H4 (cell line): ENCODE data around the gene LZTR1. TPM values are rescaled to one million over a fixed set of nuclear protein-coding genes. Genes with fewer than 3 reads are reported as not detected.

ENCODE experiments used
- DNase-seq: peaks from one replicate; pipeline ENCODE4 v3.0.0-alpha.2; 2015; ENCODE audit warnings: low spot score
- total RNA-seq: library from RNA; depleted of rRNA; stranded (reverse); fragments of >200 nt; shearing (Covaris generic); gene quantifications from 2 replicates; pipeline ENCODE4 v1.2.3, GENCODE V29; 2014

Gene LZTR1
- total RNA-seq, 1 experiment from 2014 or later, result 6.8 TPM

DNA sequence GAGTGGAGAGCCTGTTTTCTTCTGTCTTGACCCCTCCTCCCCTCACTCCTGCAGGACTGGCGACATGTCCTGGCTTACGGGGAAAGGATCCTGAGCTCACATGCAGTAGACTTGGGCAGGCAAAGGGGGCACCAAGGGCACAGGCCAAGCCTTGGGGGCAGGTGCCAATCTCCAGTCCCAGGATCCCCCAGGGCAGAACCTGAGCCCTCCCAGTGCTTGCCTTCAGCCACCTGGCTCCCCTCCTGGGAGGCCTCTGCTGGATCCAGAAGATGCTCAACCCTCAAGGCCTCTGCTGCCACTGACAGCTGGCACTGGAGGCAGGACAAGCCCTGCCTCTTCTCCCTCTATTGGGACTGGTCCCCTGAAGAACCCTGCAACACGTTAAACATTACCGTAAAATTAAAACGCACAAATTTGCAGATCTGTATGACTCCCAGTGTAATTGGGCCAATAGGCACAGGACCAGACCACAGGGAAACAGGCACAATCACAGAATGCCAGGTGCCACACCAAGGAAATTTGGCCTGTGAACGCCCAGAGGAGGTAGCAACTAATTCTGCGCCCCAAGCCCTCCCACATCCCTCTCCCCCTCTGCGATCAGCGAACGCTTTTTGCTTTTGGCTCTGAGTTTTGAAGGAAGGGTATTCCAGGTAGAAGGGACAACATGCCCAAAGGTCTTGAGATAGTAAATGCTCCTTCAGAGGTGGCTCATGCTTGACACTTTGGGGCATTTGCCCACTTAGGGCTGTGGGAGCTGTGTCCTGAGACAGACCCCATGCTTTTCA lies 967 bp upstream of the LZTR1 start:
- no peak for DNase-seq

DNA sequence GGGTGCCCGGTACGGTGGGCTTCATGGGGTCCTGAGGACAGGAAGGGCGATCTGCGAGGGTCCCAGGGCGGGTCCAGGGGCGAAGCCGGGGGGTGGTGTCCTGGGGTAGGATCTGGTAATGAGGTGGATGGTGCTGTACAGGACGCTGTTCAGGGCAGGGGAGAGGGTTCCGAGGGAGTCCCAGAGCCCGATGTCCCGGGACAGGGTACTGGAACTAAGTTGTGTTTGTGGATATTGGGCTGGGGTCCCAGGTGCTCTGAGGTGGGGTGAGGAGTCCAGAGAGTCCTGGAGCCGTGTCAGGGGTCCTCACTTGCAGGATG lies 426 bp downstream of the LZTR1 start:
- DNase-seq, result no peak

- no peak for DNase-seq
These were observed 1.1 kb downstream of the LZTR1 start for GRCh38 chr22:20983081-20983771.

GRCh38 chr22:20985720-20986119 lies 3.6 kb downstream of the LZTR1 start:
- DNase-seq, result no peak

GRCh38 chr22:20986365-20986764 lies 4.3 kb downstream of the LZTR1 start:
- DNase-seq, result no peak

DNA sequence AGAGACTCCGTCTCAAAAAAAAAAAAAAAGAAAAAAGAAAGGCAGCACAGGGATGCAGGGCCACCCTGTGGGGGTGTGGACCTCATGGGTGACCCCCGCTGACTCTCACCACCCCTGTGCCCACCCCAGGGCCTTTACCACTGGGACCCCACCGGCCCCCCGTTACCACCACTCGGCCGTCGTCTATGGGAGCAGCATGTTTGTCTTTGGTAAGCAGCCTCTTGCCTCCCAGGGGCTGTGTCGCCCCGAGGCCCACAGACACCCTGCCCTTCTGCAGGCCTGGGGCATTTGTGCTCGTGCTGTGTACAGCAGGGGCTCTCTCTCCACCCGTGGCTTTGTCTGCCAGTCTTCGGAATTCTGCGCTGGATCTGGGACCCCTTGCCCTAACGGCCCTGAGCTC lies 5.3 kb downstream of the LZTR1 start:
- DNase-seq, result no peak

- no peak for DNase-seq
These were observed 6.7 kb downstream of the LZTR1 start for GRCh38 chr22:20988573-20989322.

DNA sequence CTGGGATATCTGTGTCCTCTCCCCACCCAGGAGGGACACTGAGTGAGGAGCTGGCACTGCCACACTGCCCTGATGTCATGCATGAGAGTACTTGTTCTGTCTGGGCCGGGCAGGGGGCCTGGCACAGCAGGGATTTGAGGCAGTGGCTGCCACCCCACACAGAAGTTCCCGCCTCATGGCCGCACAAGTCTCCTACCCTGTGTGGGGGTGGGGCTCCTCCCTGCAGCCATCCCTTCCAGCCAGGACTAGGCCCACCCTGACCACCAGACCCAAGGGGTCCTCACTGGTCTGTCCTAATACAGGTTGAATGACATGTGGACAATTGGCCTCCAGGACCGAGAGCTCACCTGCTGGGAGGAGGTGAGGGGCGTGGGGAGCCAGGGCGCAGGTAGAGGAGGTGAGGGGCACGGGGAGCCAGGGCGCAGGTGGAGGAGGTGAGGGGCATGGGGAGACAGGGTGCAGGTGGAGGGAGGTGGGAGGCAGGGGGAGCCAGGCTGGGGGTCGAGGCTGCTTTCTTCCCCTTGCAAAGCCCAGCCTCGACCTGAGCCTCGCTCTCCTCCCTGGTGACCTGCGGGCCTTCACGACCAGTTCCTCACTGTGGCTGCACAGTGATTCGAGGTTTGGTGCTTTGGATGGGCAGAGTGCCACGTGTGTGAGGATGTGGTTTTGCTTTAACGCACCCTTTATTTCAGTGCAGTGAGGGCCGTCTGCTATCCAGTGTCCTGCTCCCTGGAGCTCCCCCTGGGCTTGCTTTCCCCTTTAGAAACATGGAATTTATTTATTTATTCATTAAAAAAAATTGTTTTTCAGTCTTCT lies 7.4 kb downstream of the LZTR1 start:
- DNase-seq, result no peak

- no peak for DNase-seq
These were observed 8.4 kb downstream of the LZTR1 start for GRCh38 chr22:20990184-20991180.

DNA sequence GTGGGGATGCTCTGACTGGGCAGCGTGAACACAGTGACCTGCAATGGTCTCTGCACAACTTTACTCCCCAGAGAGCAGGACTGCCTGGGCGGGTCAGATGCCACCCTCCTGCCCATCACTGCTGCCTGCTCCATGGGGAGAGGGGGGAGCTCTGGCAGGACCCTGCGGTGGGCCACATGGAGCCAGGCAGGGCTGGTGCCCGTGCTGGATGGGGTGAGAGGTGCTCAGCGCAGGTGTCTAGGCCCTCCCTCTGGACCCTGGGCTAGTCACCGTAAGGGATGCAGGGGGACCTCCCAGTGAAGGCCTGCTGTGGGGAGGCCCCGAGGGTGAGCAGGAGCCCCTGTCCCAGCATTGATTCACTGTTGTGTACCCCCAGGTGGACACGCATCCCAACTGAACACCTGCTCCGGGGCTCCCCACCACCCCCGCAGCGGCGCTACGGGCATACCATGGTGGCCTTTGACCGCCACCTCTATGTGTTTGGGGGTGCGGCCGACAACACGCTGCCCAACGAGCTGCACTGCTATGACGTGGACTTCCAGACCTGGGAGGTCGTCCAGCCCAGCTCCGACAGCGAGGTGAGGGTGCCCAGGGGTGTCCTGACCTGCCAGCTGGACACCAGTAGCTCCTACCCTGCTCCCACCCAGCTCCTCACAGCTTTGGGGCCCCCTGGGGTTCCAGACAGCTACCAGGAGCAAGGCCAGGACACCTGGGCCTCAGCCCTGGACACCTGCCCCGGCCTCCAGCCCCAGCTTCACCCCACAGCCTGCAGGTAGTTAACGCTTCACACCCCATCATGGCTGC lies 9.4 kb downstream of the LZTR1 start:
- no peak for DNase-seq

DNA sequence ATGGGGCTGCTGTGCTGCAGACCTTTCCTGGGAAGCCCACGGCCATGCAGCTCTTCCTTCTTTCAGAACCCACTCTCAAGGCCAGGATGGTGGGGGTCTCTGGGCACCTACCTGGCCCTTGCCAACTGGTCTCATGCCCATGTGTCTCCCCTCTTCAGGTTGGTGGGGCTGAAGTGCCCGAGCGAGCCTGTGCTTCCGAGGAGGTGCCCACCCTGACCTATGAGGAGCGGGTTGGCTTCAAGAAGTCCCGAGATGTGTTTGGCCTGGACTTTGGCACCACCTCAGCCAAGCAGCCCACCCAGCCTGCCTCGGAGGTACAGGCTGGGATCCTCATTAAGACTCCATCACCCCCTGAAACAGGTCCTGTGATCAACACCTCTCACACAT lies 10.0 kb downstream of the LZTR1 start:
- DNase-seq, result no peak

GRCh38 chr22:20992456-20993303 lies 10.6 kb downstream of the LZTR1 start:
- no peak for DNase-seq

DNA sequence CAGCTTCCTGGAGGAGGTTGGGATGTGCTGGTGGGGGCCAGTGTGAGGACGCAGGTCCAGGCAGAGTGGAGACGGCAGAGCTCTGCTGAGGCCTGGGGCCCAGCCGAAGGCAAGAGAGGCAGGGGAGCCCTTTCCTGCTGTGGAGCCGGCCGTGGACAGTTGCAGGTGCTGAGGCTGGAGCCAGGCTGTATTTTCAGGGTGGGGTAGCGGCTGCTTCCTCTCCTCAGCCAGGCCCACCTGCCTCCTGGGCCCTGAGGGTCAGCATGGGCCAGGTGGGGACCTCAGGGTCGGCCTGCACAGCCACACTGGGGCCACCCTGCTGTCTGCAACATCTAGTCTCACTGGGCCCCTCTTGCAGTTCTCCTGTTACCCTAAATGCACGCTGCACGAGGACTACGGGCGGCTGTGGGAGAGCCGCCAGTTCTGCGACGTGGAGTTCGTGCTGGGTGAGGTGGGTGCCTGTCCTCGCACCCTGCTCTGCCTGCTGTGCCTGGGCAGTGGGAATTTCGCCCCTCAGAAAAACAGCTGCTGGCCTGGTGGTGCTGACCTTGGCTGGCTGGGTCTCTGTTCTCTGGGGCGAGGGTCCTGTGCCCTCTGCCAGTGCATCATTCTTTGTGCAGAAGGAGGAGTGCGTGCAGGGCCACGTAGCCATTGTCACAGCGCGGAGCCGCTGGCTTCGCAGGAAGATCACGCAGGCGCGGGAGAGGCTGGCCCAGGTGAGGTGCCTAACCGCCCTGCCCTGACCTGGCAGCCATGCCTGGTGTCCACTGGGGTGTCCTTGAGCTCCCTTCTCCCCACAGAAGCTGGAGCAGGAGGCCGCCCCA lies 11.4 kb downstream of the LZTR1 start:
- DNase-seq, result no peak

DNA sequence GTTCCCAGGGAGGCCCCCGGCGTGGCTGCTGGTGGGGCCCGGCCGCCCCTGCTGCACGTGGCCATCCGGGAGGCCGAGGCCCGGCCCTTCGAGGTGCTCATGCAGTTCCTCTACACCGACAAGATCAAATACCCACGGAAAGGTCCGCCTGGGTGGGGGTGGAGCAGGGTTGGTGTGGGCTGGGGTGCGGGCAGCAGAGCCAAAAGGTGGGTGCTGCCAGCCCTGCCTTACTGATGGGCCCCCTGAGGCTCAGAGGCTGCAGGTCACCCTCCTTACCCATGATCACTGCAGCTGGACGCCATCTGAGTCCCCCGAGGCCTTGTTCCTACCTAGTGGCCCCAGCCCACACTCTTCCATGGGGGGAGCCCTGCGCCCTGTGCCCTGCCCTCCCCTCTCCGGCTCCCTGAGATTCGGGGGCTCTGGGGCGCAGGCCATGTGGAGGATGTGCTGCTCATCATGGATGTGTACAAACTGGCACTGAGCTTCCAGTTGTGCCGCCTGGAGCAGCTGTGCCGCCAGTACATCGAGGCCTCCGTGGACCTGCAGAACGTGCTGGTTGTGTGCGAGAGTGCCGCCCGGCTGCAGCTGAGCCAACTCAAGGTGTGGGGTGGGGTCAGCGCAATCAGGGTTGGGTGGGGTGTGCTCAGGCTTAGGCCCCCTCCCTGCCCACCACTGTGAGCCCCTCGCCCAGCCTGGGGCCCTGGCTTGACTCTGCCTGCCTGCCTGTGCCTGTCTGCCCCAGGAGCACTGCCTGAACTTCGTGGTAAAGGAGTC lies 12.2 kb downstream of the LZTR1 start:
- DNase-seq, result no peak

GRCh38 chr22:20994902-20995241 lies 12.8 kb downstream of the LZTR1 start:
- no peak for DNase-seq

GRCh38 chr22:20995329-20996030 lies 13.4 kb downstream of the LZTR1 start:
- DNase-seq, result no peak

- no peak for DNase-seq
These were observed 13.9 kb downstream of the LZTR1 start for GRCh38 chr22:20996031-20996410.
